ENCODE results near the gene ANAPC1.
"Not testable (repeated sequence)": the region's sequence is repeated elsewhere in the genome, so short reads cannot be mapped to it uniquely, and the experiment has no call there.

The ANAPC1 gene

GRCh38 chr2:111782195-111782594 is 101.8 kb downstream of the ANAPC1 start:
- DNase-seq (ENCODE audit: low spot score) = not testable (repeated sequence)

- DNase-seq (ENCODE audit: low spot score) = not testable (repeated sequence)
Observed at GRCh38 chr2:111781443-111782094, 102.4 kb downstream of the ANAPC1 start.

- DNase-seq (ENCODE audit: low spot score) = not testable (repeated sequence)
Observed at GRCh38 chr2:111777155-111777554, 106.8 kb downstream of the ANAPC1 start.

- not testable (repeated sequence) for DNase-seq (ENCODE audit: low spot score)
Observed at GRCh38 chr2:111776296-111776695, 107.7 kb downstream of the ANAPC1 start.

- DNase-seq (ENCODE audit: low spot score) = not testable (repeated sequence)
Observed at GRCh38 chr2:111772180-111772579, 111.8 kb downstream of the ANAPC1 start.

- not testable (repeated sequence) for DNase-seq (ENCODE audit: low spot score)
Observed at GRCh38 chr2:111770916-111771658, 112.9 kb downstream of the ANAPC1 start.

GRCh38 chr2:111768266-111769190 is 115.5 kb downstream of the ANAPC1 start:
- DNase-seq (ENCODE audit: low spot score) = not testable (repeated sequence)

GRCh38 chr2:111767087-111767486 is 116.9 kb downstream of the ANAPC1 start:
- DNase-seq (ENCODE audit: low spot score) = not testable (repeated sequence)

GRCh38 chr2:111766295-111766694 is 117.7 kb downstream of the ANAPC1 start:
- DNase-seq (ENCODE audit: low spot score) = not testable (repeated sequence)

GRCh38 chr2:111764151-111764550 is 119.8 kb downstream of the ANAPC1 start:
- not testable (repeated sequence) for DNase-seq (ENCODE audit: low spot score)

- not testable (repeated sequence) for DNase-seq (ENCODE audit: low spot score)
Observed at GRCh38 chr2:111760697-111761284, 123.2 kb downstream of the ANAPC1 start.

GRCh38 chr2:111752533-111752932 is 131.5 kb downstream of the ANAPC1 start:
- not testable (repeated sequence) for DNase-seq (ENCODE audit: low spot score)

GRCh38 chr2:111750641-111751040 is 133.4 kb downstream of the ANAPC1 start:
- DNase-seq (ENCODE audit: low spot score) = not testable (repeated sequence)

- DNase-seq (ENCODE audit: low spot score) = not testable (repeated sequence)
Observed at GRCh38 chr2:111748429-111748828, 135.6 kb downstream of the ANAPC1 start.

GRCh38 chr2:111747410-111748115 is 136.4 kb downstream of the ANAPC1 start:
- DNase-seq (ENCODE audit: low spot score) = not testable (repeated sequence)

- DNase-seq (ENCODE audit: low spot score) = not testable (repeated sequence)
Observed at GRCh38 chr2:111744751-111745150, 139.2 kb downstream of the ANAPC1 start.

- DNase-seq (ENCODE audit: low spot score) = not testable (repeated sequence)
Observed at GRCh38 chr2:111741517-111741916, 142.5 kb downstream of the ANAPC1 start.

GRCh38 chr2:111735838-111736721 is 147.9 kb downstream of the ANAPC1 start:
- DNase-seq (ENCODE audit: low spot score) = not testable (repeated sequence)

- DNase-seq (ENCODE audit: low spot score) = not testable (repeated sequence)
Observed at GRCh38 chr2:111735420-111735819, 148.6 kb downstream of the ANAPC1 start.

Data from COLO829 (cell line).